ENCODE results near the gene ADAMTSL4.

The ADAMTSL4 gene

GRCh38 chr1:150535511-150536287, 13.5 kb upstream of the ADAMTSL4 start:
- DNase-seq: no peak

DNA sequence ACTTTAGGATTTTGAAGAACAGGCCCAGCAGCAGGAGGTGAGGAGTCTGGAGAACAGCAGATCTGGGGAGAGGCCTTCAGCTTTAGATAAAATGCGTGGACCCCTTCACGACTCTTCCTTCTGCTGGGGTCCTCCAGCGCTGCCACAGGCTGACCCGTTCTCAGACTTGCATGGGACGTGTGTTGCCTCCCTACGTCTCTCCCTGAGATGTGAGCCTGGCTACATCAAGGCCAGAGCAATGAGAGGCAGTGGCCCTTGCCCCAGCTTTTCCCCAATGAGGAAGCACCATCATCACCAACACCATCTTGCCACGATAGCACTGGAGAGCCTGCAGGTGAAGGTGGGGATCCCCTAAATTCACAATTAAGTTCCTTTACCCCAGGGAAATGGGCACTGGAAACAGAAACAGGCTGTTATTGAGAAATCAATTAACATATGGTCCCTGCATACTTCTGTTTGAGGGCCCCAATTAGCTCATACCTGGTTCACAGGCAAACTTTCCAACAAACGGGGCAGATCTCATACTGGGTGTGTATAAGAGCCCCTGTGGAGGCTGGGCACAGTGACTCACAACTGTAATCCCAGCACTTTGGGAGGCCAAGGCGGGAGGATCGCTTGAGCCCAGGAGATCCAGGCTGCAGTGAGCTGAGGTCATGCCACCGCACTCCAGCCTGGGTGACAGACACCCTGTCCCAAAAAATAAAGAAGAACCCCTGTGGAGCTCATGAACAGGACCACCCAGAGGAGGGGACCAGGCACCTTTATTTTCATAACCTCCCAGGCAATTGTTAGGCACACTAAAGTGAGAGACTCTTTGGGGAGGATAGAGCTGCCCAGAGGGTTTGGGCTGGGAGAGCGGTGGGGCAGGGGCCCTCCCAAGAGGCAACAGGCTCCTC, 12.1 kb upstream of the ADAMTSL4 start:
- DNase-seq: no peak

- DNase-seq: no peak
Observed at GRCh38 chr1:150537732-150538684, 11.2 kb upstream of the ADAMTSL4 start.

- no peak for DNase-seq
Observed at GRCh38 chr1:150543500-150544143, 5.6 kb upstream of the ADAMTSL4 start.

- no peak for DNase-seq
Observed at GRCh38 chr1:150544204-150544603, 5.0 kb upstream of the ADAMTSL4 start.

GRCh38 chr1:150545486-150546032, 3.6 kb upstream of the ADAMTSL4 start:
- no peak for DNase-seq

GRCh38 chr1:150546294-150546937, 2.8 kb upstream of the ADAMTSL4 start:
- no peak for DNase-seq

DNA sequence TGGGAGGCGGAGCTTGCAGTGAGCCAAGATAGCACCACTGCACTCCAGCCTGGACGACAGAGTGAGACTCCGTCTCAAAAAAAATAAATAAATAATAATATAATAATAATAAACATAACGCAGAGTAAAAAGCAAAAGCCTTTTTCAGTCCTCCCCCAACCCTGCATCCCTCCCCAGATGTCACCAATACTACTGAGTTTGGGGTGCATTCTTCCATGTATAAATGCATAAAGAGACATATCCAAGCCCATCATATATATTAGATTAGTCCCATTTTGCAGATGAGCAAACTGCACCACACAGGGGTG, 930 bp upstream of the ADAMTSL4 start:
- DNase-seq: no peak

GRCh38 chr1:150549496-150550221, 451 bp downstream of the ADAMTSL4 start:
- DNase-seq: no peak

GRCh38 chr1:150550222-150551050, 1.2 kb downstream of the ADAMTSL4 start:
- no peak for DNase-seq

DNA sequence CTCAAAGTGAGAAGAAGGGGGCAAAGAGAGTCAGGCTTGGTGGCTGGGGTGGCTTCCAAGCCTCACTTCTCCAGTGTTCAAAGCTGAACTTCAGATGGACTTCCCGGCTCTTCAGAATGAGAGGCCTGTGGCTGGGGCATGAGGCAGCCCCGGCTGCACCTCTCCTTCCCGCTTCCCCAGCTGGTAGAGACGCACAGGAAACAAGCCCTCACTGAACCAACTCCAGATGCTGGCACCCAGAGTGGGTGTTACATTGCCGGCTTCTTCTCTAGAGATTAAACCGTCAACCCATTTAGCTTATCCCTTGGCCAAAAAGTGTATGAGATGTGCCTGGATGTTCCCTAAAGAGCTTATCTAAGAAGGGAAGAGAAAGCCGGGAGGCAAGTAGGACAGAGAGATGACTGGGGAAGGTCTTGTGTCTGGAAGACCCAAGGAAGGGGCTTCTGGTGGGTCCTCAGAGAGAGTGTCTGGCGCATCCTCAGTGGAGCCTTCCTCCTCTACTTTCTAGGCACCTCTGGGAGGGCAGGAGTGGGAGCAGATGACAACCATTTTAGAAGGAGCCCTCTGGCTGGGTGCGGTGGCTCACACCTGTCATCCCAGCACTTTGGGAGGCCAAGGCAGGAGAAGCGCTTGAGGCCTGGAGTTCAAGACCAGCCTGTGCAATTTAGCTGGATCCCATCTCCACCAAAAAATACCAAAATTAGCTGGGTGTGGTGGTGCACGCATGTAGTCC, 2.0 kb downstream of the ADAMTSL4 start:
- no peak for DNase-seq

- DNase-seq: no peak
Observed at GRCh38 chr1:150551784-150552127, 2.5 kb downstream of the ADAMTSL4 start.

DNA sequence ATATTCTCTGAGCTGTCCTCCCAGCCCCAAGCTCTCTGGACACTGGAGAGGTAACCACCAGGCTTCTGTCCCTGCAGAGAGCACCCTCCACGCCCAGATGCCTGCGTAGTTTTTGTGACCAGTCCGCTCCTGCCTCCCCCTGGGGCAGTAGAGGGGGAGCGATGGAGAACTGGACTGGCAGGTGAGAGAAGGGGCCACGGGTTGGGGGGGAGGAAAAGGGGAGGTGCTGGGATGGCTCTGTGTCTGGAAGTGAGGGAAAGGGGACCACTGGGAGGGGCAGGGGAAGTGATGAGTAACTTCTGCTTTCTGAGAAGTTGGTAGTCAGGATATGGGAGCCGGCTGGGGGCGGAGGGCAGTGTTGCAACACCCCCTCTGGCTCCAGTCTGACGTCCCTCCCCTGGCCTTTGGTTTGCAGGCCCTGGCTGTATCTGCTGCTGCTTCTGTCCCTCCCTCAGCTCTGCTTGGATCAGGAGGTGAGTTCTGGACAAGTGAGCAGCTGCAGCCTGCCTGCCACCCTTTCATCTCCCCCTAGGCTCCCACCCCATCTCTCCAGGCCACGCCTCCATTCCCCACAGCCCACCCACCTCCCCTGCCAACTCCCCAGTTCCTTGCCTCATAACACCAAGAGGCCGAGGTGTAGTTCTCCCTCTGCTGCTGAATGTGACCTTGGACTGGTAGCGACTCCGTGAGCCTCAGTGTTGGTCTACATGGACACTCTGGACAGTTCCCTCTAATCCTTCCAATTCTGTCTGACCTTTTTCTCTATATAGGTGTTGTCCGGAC, 3.1 kb downstream of the ADAMTSL4 start:
- no peak for DNase-seq

DNA sequence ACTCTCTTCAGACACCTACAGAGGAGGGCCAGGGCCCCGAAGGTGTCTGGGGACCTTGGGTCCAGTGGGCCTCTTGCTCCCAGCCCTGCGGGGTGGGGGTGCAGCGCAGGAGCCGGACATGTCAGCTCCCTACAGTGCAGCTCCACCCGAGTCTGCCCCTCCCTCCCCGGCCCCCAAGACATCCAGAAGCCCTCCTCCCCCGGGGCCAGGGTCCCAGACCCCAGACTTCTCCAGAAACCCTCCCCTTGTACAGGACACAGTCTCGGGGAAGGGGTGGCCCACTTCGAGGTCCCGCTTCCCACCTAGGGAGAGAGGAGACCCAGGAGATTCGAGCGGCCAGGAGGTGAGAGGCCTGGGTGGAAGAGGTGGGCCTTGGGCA, 3.7 kb downstream of the ADAMTSL4 start:
- no peak for DNase-seq

- DNase-seq: no peak
Observed at GRCh38 chr1:150553392-150554085, 4.3 kb downstream of the ADAMTSL4 start.

GRCh38 chr1:150554086-150554452, 4.9 kb downstream of the ADAMTSL4 start:
- DNase-seq: no peak

DNA sequence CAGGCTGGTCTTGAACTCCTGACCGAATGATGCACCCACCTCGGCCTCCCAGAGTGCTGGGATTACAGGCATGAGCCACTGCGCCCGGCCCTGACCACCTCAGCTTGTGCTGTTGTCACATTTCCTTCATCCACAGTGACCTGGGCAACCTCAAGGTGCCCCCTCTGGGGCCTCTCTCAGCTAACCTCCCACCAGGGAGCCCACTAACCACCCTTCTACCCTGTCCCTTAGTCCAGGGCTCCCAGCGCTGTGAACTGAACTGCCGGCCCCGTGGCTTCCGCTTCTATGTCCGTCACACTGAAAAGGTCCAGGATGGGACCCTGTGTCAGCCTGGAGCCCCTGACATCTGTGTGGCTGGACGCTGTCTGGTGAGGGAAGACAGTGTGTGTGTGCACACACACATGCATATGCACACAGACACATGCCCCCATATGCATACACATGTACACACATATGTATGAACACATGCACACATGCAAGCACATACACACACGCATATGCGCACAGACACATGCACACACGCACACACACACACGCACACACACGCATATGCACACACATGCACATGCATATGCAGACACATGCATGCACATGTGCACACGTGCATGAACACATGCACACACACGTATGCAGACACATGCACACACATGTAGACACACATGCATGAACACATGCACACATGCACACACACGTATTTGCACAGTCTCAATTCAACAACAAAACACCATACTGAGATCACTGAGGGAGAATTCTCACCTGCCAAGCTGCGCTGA, 6.2 kb downstream of the ADAMTSL4 start:
- no peak for DNase-seq
